Activated B cell treated with CpG ODN at 0.5 μM for 24 hours (primary cell): ENCODE measurements around the gene MYL12A. TPM values are rescaled to one million over a fixed set of nuclear protein-coding genes. Genes with fewer than 3 reads are reported as not detected.
A peak's percentile ranks its signal among the peaks of the same experiment; 100 is the strongest.

Experiments
- ATAC-seq: fragments of 200-7000 bp; cut with Tn5 transposase; one replicate; pipeline ENCODE4 v1.10.0; 2021; ENCODE audit warnings: low read depth, mild to moderate bottlenecking, moderate library complexity
- CTCF ChIA-PET: fragments of 350-600 bp; sonication (Branson Sonifier 250); formaldehyde crosslinking; loops from one replicate; lab custom pipeline; 2021; ENCODE audit warnings: antibody characterized with exemption; lab: Charles Lee
- POLR2A ChIA-PET: fragments of 350-600 bp; sonication (Branson Sonifier 250); formaldehyde crosslinking; loops from one replicate; lab custom pipeline; 2021; ENCODE audit warnings: antibody characterized with exemption; lab: Charles Lee
- DNase-seq: peaks from one replicate; pipeline ENCODE4 v3.0.0; 2022
- H3K27ac Mint-ChIP-seq: one replicate; pipeline ENCODE4 v1.8.0; 2020; ENCODE audit warnings: mixed read lengths
- H3K27me3 Mint-ChIP-seq: one replicate; pipeline ENCODE4 v1.8.0; 2021; ENCODE audit warnings: mixed read lengths
- H3K36me3 Mint-ChIP-seq: one replicate; pipeline ENCODE4 v1.8.0; 2021; ENCODE audit warnings: low read depth, mixed read lengths
- H3K4me1 Mint-ChIP-seq: one replicate; pipeline ENCODE4 v1.8.0; 2021; ENCODE audit warnings: mixed read lengths
- H3K4me3 Mint-ChIP-seq: one replicate; pipeline ENCODE4 v1.8.0; 2020; ENCODE audit warnings: mild to moderate bottlenecking, mixed read lengths
- H3K9me3 Mint-ChIP-seq: one replicate; pipeline ENCODE4 v1.8.0; 2020; ENCODE audit warnings: mixed read lengths
- CTCF ChIP-seq: fragments of 200-600 bp; IDR thresholded peaks from one replicate; pipeline ENCODE4 v1.8.0; 2022; ENCODE audit warnings: antibody characterized with exemption, mild to moderate bottlenecking
- intact Hi-C: fragments of 100-400 bp; cut with micrococcal nuclease; formaldehyde crosslinking; loops from one replicate; pipeline ENCODE4 v1.15.1; 2024
- total RNA-seq: library from RNA; stranded (reverse); gene quantifications from 2 replicates; pipeline ENCODE4 v1.2.3, GENCODE V29; 2022

MYL12A gene
- total RNA-seq, 1 donor from 2014 or later, result 394 TPM

- intact Hi-C loops, result no loop called here
- H3K27me3 Mint-ChIP-seq, result no peaks in the 10 kb centered on the region
- ChIA-PET POLR2A (interaction anchor here (0.5 to 9.2 kb wide), 9 partner anchors 11 to 416 kb away, joined by 3 to 166 read pairs (median 4); partner anchors contain the start of gene MYL12B), CTCF (interaction anchor here (3.8 kb wide), 1 partner anchor 415 kb away, joined by 14 read pairs; no protein-coding TSS in a partner anchor)
- peaks cover 73% of the 10 kb centered on the region for H3K4me1 Mint-ChIP-seq
- DNase-seq (no peak), ATAC-seq (no peak)
- peaks cover 65% of the 10 kb centered on the region for H3K36me3 Mint-ChIP-seq
- H3K4me3 Mint-ChIP-seq, result peak overlapping the region; percentile 74
- no peaks in the 10 kb centered on the region for H3K9me3 Mint-ChIP-seq
- TF ChIP-seq CTCF, result no peak
- H3K27ac Mint-ChIP-seq, result peak overlapping the region; percentile 72
Observed at GRCh38 chr18:3250237-3251107, 2.9 kb downstream of the MYL12A start.

GRCh38 chr18:3251249-3251962 is 3.8 kb downstream of the MYL12A start:
- no peaks in the 10 kb centered on the region for H3K9me3 Mint-ChIP-seq
- DNase-seq (no peak), ATAC-seq (no peak)
- peaks cover 74% of the 10 kb centered on the region for H3K4me1 Mint-ChIP-seq
- ChIA-PET POLR2A (interaction anchor here (0.5 to 9.2 kb wide), 8 partner anchors 10 to 415 kb away, joined by 3 to 166 read pairs (median 5); partner anchors contain the start of gene MYL12B), CTCF (interaction anchor here (0.8 to 3.8 kb wide), 2 partner anchors 203 to 414 kb away, joined by 3 to 14 read pairs; no protein-coding TSS in a partner anchor)
- peaks cover 70% of the 10 kb centered on the region for H3K36me3 Mint-ChIP-seq
- H3K27me3 Mint-ChIP-seq, result no peaks in the 10 kb centered on the region
- H3K4me3 Mint-ChIP-seq, result peak overlapping the region; percentile 19
- intact Hi-C loops, result no loop called here
- H3K27ac Mint-ChIP-seq, result peak overlapping the region; percentile 35
- TF ChIP-seq CTCF, result no peak

GRCh38 chr18:3251963-3252277 is 4.3 kb downstream of the MYL12A start:
- intact Hi-C loops, result no loop called here
- peak overlapping the region; percentile 35 for H3K27ac Mint-ChIP-seq
- no peak for ATAC-seq
- DNase-seq, result no peak
- H3K4me3 Mint-ChIP-seq, result no peak overlapping the region
- no peaks in the 10 kb centered on the region for H3K27me3 Mint-ChIP-seq
- no peak for TF ChIP-seq CTCF
- peaks cover 76% of the 10 kb centered on the region for H3K4me1 Mint-ChIP-seq
- no peaks in the 10 kb centered on the region for H3K9me3 Mint-ChIP-seq
- CTCF ChIA-PET, result interaction anchor here (0.8 to 3.8 kb wide), 3 partner anchors 28 to 414 kb away, joined by 3 to 14 read pairs (median 3); no protein-coding TSS in a partner anchor
- peaks cover 73% of the 10 kb centered on the region for H3K36me3 Mint-ChIP-seq
- POLR2A ChIA-PET, result interaction anchor here (1.0 to 9.2 kb wide), 2 partner anchors 10 to 333 kb away, joined by 3 to 166 read pairs; partner anchors contain the start of gene MYL12B

GRCh38 chr18:3252843-3253242 is 5.2 kb downstream of the MYL12A start:
- Mint-ChIP-seq H3K9me3 (no peaks in the 10 kb centered on the region), H3K27ac (peak overlapping the region; percentile 30), H3K4me3 (no peak overlapping the region), H3K4me1 (peaks cover 84% of the 10 kb centered on the region), H3K27me3 (no peaks in the 10 kb centered on the region), H3K36me3 (peaks cover 76% of the 10 kb centered on the region)
- DNase-seq, result no peak
- ATAC-seq, result no peak
- CTCF ChIA-PET, result interaction anchor here (3.8 kb wide), 1 partner anchor 413 kb away, joined by 14 read pairs; no protein-coding TSS in a partner anchor
- TF ChIP-seq CTCF, result no peak
- POLR2A ChIA-PET, result interaction anchor here (1.0 to 9.2 kb wide), 2 partner anchors 9 to 332 kb away, joined by 3 to 166 read pairs; partner anchors contain the start of gene MYL12B
- intact Hi-C loops, result no loop called here
